Liver (tissue), 3 donors: ENCODE data around the gene PCNX3.

ENCODE experiments used
- GABPA ChIP-seq, 2 donors: IDR thresholded peaks in 1 of 2; conservative IDR thresholded peaks in 1 of 2; 2 replicates each; pipeline ENCODE4 v1.6.1; 2016; ENCODE audit warnings: antibody characterized with exemption in 2 of 2, mild to moderate bottlenecking in 1 of 2, moderate library complexity in 1 of 2
- MAX ChIP-seq: IDR thresholded peaks from 2 replicates; pipeline ENCODE4 v1.6.1; 2016; ENCODE audit warnings: antibody characterized with exemption
- SP1 ChIP-seq: IDR thresholded peaks from 2 replicates; pipeline ENCODE4 v1.6.1; 2018; ENCODE audit warnings: antibody characterized with exemption, mild to moderate bottlenecking
- TF ChIP-seq, protein P1 (sequence below): IDR thresholded peaks from 2 replicates; pipeline ENCODE4 v1.6.1; 2016; ENCODE audit warnings: antibody characterized with exemption, mild to moderate bottlenecking
- TF ChIP-seq, protein P2 (sequence below): fragments of 150-350 bp; IDR thresholded peaks from 2 replicates; pipeline ENCODE4 v1.5.1; 2017; ENCODE audit warnings: improper control_type of control experiment, low read depth, low read length; ENCODE audit not compliant: missing input control
- donor health status: healthy.
- donor health status: healthy.

DNA sequence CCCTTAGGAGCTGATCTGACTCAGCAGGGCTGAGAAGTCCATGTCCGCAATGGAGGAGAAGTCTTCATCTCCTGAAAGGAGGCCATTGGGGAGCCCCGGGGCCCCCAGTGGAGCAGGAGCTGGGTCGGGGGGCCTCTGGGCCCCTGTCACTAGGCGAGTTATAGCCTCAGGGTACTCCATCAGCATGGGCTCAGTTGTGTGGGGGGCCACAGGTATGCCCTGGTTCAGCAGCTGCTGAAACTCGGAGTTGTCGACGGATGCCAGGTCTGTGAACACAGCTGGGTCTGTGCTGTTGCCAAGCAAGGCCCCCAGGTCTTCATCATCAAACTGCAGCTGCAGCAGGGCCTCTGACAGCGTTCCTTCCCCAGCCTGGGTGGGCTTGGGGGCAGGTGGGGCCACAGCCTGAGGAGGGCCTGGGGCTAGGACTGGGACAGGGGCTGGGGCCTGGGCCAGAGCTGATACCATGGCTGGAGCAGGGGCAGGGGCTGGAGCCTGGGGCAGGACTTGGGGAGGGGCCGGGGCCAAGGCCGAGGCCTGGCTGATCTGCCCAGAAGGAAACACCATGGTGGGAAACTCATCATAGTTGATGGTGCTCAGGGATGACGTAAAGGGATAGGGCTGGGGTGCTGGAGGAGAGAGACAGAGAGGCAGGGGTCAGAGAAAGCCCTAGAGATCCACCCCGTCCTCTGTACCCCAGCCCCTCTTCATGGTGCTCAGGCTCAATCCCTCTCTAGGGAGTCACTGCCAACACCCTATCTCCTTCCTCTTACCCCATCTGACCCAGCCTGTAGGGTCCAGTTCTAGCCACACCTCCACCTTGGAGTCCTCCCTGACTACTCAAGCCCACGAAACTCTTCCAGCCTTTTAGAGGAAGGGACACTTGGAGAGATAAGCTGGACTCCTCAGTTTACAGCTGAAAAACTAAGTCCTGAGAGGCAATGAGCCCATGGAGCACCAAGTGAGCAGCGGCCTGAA is 39.1 kb downstream of the PCNX3 start:
- TF ChIP-seq, protein P1, sequence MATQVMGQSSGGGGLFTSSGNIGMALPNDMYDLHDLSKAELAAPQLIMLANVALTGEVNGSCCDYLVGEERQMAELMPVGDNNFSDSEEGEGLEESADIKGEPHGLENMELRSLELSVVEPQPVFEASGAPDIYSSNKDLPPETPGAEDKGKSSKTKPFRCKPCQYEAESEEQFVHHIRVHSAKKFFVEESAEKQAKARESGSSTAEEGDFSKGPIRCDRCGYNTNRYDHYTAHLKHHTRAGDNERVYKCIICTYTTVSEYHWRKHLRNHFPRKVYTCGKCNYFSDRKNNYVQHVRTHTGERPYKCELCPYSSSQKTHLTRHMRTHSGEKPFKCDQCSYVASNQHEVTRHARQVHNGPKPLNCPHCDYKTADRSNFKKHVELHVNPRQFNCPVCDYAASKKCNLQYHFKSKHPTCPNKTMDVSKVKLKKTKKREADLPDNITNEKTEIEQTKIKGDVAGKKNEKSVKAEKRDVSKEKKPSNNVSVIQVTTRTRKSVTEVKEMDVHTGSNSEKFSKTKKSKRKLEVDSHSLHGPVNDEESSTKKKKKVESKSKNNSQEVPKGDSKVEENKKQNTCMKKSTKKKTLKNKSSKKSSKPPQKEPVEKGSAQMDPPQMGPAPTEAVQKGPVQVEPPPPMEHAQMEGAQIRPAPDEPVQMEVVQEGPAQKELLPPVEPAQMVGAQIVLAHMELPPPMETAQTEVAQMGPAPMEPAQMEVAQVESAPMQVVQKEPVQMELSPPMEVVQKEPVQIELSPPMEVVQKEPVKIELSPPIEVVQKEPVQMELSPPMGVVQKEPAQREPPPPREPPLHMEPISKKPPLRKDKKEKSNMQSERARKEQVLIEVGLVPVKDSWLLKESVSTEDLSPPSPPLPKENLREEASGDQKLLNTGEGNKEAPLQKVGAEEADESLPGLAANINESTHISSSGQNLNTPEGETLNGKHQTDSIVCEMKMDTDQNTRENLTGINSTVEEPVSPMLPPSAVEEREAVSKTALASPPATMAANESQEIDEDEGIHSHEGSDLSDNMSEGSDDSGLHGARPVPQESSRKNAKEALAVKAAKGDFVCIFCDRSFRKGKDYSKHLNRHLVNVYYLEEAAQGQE = no peak
- TF ChIP-seq, protein P2, sequence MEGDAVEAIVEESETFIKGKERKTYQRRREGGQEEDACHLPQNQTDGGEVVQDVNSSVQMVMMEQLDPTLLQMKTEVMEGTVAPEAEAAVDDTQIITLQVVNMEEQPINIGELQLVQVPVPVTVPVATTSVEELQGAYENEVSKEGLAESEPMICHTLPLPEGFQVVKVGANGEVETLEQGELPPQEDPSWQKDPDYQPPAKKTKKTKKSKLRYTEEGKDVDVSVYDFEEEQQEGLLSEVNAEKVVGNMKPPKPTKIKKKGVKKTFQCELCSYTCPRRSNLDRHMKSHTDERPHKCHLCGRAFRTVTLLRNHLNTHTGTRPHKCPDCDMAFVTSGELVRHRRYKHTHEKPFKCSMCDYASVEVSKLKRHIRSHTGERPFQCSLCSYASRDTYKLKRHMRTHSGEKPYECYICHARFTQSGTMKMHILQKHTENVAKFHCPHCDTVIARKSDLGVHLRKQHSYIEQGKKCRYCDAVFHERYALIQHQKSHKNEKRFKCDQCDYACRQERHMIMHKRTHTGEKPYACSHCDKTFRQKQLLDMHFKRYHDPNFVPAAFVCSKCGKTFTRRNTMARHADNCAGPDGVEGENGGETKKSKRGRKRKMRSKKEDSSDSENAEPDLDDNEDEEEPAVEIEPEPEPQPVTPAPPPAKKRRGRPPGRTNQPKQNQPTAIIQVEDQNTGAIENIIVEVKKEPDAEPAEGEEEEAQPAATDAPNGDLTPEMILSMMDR = no peak
- TF ChIP-seq SP1 (no peak), GABPA (IDR thresholded peaks at IDR 0.05 in 1 of 2, conservative IDR thresholded peaks at IDR 0.05 in 1 of 2) (no peak), MAX (no peak)
